Dedifferentiated amniotic fluid mesenchymal stem cell (primary cell): ENCODE measurements around the gene NR1I3.

ENCODE experiments used
- DNase-seq: peaks from one replicate; pipeline ENCODE4 v3.0.0-alpha.2; 2016; ENCODE audit errors: extremely low spot score

The NR1I3 gene

DNA sequence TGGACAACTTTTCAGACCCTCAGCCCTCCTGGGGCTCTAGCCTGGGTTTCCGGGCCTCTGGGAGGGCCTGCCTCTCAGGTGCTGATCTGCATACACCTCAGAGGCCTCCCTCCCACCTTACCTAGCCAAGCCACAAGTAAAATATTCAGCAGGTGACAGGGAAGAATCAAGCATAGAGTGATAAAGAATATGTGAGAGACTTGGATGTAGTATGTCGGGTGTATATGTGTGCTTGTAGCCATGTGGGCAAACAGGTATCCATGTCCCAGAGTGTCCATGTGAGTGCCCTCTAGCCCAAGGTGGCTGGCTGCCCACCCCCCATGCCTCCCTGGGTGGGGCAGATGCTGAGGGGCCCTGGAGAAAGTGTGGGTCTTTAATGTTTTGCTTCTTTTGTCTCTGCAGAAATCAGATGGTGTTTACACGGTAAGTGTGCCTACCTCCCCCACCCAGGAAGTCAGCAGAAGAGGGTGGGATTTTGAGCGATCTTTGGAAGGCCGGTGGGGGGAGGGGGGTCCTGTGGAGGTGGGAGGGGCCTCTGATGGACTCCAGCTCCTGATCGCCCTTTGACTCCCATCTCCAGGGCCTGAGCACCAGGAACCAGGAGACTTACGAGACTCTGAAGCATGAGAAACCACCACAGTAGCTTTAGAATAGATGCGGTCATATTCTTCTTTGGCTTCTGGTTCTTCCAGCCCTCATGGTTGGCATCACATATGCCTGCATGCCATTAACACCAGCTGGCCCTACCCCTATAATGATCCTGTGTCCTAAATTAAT is 19.5 kb downstream of the NR1I3 start:
- no peak for DNase-seq

DNA sequence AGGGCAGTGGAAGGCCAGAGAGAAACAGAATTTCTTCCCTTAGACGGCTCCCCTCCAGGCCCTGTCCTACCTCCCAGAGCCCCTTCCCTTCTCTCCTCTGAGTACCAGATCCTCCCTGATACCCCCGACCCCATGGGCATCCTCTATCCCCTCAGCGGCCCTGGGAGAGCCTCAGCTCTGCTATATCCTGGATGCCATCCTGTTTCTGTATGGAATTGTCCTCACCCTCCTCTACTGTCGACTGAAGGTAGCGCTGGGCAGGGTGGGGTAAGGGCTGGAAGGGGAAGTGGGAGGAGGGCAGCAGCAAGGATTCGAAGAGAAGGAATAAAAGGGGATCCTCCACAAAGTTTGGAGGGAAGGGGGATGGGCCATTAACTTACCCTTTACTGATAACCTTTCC is 20.2 kb downstream of the NR1I3 start:
- no peak for DNase-seq

DNA sequence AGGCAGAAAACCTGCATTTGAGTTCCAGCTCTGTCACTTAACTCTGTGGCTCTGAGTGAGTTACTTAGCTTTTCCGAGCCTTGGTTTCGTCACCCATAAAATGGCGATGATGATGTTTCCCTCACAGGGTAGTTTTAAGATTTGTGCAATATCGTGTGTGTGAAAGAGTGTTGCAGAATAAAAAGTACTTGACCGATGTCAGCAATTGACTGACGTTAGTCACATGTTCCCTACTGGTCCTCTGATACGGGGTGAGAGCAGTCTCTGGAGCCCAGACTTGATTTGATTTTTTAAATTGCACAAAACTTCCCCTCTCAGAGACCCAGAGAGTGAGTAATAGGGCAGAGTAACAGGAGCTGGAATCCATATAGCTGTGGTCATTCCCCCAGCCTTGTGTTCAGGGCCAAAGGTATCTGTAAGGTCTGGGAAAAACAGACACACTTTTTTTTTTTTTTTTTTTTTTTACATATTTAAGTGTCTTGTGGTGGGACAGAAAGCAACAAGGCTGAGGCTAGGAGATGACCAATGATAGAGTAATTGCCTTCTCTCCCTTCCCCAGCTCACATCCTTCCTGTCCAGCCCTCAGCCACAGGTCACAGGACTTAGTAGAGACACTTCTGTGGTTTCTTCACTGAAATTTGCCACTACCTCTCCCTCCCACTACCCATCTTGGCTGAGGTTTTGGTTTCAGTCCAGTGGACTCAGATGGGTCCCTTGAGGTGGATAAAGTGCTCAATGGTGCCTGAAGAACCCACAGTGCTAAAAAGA is 20.9 kb downstream of the NR1I3 start:
- DNase-seq: no peak

DNA sequence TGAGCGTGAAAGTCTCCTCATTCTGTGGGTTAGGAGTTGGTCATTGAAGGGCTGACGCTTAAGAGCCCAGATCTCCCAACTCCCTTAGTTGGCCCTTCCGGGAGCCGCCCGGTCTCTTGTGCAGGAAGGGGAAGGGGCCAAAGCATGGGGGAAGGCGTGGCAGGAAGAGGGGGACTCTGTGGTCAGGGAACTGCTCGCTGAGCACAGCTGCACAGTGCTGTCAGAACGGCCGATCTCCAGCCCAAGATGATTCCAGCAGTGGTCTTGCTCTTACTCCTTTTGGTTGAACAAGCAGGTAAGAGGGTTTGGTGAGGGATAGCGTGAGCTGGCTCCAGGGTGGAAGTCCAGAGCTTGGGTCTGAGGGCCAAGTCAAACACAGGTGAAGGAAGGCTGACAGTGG is 22.9 kb downstream of the NR1I3 start, which contains the start of gene FCER1G:
TSS of gene FCER1G (plus strand) at position 220 of the 400 bp plus-strand sequence. CDS start at position 247, 27 bp downstream.
- no peak for DNase-seq

DNA sequence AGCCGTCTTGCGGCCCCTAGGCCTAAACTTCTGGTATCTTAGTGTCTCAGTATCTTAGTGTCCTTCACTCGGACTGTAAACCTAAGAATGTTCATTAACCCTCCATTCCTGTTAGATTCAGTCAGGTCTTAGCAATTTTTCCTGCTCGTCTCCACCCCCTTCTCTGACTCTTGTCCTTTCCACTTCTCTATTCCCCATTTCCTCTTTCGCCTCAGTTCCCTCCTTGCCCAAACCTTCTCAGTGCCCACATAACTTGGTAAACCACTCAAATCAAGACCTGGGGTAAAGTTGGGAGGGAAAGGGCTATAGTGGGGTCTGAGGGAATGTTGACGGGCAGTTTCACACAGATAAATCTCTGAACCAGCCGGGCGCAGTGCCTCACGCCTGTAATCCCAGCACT is 23.6 kb downstream of the NR1I3 start:
- no peak for DNase-seq

DNA sequence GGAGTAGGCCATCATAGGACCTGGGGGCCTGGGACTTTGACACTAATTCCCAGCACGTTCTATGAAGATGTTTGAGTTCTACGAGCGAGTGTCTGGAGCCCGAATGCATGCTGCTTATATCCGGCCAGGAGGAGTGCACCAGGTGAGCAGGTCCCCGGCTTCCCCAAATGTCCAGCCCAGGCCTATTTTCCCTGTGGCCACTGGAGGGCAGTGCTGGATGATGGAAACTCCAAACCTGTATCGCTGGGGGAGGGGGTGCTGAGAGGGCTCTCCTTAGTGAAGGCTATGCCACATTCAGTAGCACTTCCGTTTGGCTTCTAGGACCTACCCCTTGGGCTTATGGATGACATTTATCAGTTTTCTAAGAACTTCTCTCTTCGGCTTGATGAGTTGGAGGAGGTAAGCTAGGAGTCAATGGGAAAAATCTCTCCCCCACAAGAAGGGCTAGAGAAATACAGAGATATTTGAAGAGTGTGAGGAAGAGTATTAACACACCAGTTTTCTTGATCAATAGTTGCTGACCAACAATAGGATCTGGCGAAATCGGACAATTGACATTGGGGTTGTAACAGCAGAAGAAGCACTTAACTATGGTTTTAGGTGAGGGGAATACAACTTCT is 28.1 kb downstream of the NR1I3 start:
- peak; percentile 60 for DNase-seq

DNA sequence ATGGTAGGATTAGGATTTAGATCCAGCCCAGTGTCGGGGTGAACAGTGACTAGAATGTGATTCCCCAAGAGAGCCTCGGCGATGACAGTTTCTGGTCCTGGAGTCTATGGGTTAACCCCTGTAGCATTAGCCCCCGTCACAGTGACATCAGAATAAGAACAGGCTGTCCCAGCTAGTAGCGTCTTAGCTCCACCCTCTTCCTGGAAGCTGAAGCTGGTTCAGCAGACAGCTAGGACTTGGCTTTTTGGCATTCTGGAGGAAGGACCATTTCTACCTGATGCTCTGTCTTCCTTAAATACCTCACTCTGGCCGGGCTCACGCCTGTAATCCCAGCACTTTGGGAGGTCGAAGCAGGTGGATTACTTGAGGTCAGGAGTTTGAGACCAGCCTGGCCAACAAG is 30.8 kb downstream of the NR1I3 start:
- DNase-seq: no peak

DNA sequence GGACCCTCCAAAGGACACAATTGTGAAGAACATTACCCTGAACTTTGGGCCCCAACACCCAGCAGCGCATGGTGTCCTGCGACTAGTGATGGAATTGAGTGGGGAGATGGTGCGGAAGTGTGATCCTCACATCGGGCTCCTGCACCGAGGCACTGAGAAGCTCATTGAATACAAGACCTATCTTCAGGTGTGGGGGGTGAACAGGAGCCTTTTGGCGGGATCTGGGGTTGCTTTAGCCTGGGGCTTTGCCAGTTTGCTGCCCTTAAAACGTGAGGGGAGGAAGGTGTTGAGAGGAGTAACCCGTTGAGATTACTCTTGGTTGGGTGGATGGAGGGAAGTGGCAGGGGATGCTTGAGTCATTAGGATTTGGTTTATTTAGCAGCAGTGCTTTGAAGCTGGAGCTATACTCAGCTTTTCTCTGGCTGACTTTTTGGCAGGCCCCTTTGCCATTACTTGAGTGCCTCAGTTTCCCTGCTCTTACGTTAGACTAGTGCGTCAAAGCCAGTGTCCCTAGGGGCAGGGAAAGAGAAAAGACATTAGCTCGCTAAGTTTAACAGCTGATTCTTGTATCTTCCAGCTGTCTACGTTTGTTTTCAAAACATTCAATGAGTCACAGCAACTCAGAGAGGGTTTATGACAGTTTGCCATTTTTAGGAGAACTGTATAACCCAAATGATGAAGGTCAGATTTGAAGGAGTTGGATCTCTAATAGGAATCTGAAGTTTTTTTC is 31.4 kb downstream of the NR1I3 start:
- no peak for DNase-seq

DNA sequence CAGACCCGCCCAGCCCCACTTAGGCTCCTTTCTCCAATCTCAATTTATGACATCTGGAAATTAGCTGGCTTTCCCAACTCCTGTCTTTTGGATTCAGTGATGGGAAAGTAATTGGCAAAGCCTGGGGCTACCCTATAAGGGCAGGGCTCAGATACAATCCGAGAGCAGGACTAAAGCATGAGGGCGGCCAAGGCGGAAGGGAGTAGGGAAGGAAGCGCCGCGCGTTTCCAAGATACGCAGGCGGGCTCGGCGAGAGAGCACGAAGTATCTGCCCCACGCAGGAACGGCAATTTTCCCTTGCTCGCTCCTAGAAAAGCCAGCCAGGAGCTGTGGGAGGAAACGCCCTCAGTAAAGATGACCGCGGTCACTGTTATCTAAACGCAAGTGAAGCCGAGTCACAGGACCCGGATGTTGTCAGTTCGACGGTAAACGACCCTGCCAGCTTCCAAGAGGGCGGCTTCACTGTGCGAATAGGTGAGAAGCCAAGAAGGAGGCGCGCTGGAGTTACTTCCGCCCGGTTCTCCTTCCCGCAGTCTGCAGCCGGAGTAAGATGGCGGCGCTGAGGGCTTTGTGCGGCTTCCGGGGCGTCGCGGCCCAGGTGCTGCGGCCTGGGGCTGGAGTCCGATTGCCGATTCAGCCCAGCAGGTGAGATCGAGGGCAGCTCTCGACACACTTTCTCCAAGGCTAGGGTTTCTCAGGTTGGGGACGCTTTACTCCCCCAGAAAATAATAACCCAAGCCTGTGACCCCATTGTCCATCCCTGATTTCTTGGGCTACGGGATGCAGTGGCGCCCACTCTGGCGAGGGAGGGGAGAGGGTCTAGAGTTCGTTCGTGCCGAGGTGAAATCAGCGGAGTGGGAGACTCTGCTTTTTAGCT is 35.9 kb downstream of the NR1I3 start, which contains the start of gene NDUFS2:
TSS of gene NDUFS2 (plus strand) at position 532 of the 877 bp plus-strand sequence. CDS start at position 551, 19 bp downstream.
- DNase-seq: peak; percentile 99

DNA sequence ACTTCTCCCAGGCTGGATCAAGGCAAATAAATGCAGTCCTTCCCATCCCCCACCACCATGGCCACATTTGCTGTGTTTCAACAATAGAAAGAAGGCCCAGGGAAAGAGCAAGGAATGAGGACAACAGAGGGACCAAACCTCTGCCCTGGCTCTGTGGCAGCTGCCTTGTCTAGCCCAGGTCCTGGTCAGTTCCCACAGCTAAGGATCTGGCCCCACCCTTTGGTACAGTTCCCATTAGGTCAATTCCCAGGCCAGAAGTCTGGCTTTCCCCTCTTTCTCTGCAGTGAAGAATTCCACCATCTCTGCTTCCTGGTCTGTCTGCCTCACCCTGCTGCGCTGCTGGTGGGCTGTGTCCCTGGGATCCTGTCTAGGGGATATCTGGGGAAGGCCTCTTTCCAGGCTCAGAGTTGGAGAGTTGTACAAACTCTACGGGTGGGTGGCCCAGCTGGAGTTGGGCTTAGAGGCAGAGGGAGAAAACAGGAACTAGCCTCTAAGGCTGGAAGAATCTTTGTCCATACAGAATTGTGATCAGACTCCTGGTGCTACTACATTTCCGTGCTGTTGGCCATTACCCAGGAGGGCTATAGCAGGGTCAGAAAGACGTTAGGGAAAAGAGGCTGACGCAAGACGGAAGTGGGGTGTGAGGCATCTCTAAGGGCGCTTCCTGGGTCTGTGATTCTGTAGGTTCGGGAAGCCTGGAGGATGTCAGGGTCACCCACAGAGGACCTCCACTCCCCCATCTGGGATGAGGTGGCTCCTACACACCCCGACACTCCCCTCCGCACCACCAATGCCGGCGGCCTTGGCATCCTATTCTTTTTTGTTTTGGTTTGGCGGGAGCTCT is 36.8 kb downstream of the NR1I3 start:
- DNase-seq: no peak

DNA sequence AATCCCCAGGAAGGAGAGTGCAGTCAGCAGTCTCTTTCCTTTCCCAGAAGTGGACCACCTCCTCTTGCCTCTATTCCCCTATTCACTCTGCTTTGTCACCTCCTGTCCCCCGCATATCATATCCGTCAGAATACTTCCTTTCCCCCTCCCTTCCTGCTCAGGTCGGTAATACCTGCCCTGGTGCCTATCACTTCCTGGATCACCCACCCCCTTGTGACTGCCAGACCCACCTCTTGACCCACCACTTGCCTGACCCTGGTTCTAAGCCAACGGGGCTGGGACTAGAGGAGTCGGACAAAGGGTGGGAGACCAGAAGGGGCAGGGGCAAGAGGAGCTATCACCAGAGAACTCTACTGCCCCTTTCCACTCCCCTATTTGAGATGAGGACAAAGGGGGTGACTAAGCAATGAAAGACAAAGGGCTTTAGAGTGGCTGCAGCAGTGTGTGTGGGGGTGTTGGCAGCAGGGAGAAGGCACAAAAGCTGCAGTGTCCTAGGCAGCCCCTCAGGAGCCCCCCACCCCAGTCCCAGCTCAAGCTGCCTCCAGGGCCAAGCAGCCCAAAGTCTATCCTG is 37.5 kb downstream of the NR1I3 start:
- no peak for DNase-seq

DNA sequence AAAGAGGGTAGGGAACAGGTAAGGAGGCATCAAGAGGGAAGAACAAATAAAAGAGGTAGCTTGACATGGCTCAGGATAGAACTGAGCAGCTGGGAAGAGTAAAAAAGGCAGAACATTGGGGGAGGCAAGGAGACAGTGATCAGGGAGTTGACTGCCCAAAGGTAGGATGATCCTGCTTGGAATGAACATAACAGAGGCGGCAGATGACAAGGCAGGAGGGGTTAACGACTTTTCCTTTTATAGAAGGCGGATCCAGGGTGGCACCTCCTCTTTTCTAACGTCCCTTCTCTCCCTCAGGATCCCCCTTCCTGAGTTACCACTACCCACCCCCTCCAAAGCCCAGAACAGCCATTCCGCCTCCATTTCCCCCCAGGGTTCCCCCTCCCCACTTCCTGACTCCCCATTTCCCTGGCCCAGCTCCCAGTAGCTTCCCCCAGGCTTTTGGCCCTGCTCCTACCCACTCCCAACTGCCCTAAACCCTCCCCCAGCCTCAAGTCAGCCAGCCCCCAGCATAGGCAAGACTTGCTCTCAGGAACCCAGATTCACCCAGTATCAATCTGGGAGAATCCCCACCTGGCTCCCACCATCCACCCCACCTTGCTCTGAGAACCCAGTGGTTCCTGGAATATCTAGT is 38.4 kb downstream of the NR1I3 start:
- DNase-seq: no peak

DNA sequence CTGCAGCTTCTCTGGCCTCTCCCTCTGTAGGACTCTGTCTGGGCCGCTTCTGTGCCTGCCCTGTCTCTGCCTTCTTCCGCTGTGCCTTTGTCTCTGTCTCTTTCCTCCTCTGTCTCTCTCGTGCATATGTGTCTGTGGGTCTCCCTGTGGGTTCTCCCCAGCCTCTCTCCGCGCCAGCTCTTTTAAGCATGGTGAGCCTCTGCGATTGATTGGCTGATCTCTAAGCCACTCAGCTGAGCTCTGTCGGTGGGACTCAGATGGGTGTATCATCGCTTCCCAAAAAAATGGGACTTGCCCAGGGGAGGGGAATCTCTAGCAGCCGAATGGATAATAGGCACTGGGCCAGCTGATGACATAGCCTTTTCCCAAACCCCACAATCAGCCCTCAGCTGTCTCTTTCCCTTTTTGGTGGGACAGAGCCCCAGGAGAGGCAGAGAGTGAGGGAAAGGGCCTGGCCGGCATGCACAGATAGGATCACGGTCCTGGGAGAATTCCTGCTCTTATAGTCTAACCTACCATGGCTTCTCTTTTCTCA is 39.0 kb downstream of the NR1I3 start, which contains the start of gene ADAMTS4:
TSS of gene ADAMTS4 (minus strand) at position 158 of the 535 bp plus-strand sequence. CDS start 427 bp downstream, outside the sequence.
- DNase-seq: peak; percentile 65

DNA sequence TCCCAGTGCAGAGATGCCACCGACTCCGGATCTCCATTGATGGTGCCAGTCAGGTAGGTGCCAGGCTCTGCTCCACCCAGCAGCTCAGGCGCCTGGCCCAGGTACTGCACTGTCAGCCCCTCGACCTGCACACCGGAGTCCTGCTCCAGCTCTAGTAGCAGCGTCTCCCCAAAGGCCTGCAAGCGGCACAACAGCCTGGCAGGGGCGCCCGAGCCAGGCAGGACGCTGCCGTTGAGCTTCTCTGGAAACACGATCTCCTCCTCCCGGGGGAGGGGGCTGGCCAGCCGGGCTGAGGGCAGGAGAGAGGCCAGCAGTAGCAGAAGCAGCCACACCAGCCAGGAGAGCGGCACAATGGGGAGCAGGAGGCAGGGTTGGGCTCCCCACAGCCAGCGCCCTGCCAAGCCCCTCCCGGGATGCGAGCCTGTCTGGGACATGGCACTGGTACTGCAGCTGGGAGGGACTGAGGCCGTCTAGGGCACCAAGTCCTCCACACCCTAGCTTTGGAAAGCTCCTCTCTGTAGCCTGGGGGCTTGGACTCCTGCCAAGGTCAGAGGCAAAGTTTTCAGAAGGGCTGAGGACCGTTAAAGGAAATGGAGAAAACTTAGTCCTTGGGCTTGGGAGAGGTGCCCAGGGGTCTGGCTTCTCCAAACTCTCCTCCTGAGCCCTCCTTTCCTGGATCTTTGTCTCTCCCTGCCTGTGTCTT is 39.7 kb downstream of the NR1I3 start:
- peak; percentile 43 for DNase-seq

DNA sequence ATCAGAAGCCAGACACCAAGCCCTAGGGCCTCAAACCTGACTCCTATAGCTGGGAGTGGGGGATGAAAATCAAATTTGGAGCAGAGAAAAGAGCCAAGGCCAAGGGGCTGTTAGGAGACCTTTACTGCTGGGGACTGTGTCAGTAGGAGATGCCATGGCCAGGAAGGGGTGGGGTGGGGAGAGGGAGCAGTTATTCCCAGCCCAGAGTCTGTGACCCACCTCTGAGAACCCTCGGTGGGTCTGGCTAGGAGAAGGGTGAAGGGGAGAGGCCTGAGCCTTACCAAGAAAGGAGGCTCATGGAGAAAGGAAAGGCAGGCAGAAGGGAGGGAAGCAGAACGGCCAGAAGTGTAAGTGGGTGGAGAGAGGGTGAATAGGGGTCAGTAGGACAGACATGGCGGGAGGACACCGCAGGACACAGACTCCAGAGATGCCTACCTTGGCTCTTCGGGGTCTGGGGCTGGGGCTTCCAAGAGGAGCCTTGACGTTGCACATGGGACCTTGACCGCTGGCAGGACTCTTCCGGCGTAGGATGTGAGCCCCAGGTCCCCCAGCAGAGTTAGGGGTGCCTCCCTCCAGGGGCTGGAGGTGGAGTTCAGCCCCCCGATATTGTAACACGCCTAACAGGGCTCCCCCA is 40.3 kb downstream of the NR1I3 start:
- DNase-seq: no peak

DNA sequence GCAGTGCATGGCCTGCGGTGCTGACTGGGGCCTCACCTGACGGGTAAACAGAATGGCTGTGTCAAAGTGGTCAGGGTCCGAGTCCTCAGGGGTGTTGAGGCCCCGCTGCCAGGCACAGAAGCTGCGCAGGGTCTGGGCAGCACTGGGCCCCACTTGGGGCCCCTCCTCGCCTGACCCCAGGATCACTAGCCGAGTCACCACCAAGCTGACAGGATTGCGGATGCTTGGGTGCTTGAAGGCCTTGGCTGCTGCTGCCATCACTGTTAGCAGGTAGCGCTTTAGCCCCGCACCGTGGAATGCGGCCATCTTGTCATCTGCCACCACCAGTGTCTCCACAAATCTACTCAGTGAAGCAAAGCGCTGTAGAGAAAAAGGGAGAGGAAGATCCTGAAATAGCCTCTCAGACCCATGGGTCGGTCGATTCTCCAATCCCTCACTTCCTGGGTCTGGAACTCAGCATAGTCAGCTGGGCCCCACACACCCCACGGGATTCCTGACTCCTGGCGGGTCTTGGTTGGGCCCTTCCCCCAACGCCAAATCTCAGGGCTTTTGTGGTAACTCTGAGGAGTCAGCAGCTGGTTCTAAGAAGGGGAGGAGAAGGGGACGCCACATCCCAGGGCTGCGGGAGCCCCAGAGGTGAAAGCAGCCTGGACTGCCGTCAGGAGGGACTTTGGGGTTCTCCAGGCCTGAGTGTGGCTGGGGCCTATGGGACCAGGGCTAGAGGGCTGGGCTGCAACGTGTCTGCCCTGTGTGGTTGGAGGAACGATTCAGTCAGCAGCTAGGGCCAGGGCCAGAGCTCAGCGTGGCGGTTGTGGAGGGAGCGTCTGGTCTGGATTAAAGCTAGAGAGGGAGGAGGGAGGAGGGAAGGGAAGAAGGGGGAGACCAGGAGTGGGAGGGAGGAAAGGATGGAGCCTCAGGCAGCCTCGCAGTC is 41.2 kb downstream of the NR1I3 start:
- peak; percentile 85 for DNase-seq
